ENCODE data around the gene IL17F.
"Not testable (repeated sequence)": the region's sequence is repeated elsewhere in the genome, so short reads cannot be mapped to it uniquely, and the experiment has no call there.

The IL17F gene

DNA sequence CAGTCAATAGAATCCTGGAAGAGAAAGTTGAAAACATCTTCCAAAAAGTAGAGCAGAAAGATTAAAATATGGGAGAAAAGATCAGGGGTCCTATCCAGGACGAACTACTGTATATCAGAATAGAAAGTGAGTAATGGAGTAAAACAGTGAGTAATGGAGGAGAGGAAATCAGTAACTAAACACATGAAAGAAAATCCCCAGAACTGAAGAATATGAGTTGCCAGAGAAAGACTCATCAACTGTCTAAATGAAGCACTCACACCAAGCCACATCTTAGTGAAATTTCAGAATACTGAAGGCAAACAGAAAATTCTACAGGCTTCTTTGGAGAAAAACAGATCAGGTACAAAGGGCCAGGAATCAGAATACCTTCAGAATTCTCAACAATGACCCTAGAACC is 43.3 kb downstream of the IL17F start:
- no peak for DNase-seq (ENCODE audit: low read depth)
- no peak overlapping the region for H3K4me3 ChIP-seq (ENCODE audit: low read length)
- no peak for TF ChIP-seq CTCF (IDR thresholded peaks at IDR 0.05; ENCODE audit: insufficient read depth, low read depth, low read length, missing control alignments)

DNA sequence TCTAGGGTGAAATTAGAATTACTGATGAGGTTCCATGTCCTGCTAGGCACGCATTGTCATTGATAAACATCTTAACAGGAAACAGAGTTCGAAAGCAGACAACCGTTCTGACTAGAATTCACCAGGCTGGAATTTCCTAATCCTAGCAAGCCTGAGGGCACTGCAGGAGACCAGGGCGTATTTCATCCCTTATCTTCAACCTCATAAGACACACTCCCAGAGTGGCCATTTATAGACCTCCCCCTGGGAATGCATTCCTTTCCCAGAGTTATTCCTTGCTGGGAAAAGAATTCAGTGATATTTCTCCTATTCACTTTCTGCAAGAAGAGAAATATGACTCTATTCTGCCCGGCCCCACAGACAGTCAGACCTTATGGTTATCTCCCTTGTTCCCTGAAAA is 44.2 kb downstream of the IL17F start:
- H3K4me3 ChIP-seq (ENCODE audit: low read length); DNase-seq (ENCODE audit: low read depth): not testable (repeated sequence)

- no peak for TF ChIP-seq CTCF (IDR thresholded peaks at IDR 0.05; ENCODE audit: insufficient read depth, low read depth, low read length, missing control alignments)
- no peak for DNase-seq (ENCODE audit: low read depth)
- H3K4me3 ChIP-seq (ENCODE audit: low read length) = no peak overlapping the region
Measured at GRCh38 chr6:52195886-52196285, 48.4 kb downstream of the IL17F start.

- no peak overlapping the region for H3K4me3 ChIP-seq (ENCODE audit: low read length)
- TF ChIP-seq CTCF (IDR thresholded peaks at IDR 0.05; ENCODE audit: insufficient read depth, low read depth, low read length, missing control alignments) = no peak
- DNase-seq (ENCODE audit: low read depth) = no peak
Measured at GRCh38 chr6:52191824-52192223, 52.5 kb downstream of the IL17F start.

DNA sequence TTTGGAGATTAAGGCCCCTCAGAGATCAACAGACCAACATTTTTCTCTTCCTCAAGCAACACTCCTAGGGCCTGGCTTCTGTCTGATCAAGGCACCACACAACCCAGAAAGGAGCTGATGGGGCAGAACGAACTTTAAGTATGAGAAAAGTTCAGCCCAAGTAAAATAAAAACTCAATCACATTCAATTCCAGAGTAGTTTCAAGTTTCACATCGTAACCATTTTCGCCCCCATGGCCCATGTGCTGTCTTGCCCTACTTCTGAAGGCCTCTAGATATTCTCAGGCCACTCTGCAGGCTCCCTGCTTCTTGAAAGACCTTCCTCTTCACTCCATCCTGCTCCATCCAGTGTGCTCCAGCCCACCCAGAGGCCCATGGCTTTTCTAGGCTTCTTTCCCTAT is 53.9 kb downstream of the IL17F start:
- no peak for TF ChIP-seq CTCF (IDR thresholded peaks at IDR 0.05; ENCODE audit: insufficient read depth, low read depth, low read length, missing control alignments)
- no peak for DNase-seq (ENCODE audit: low read depth)
- H3K4me3 ChIP-seq (ENCODE audit: low read length) = no peak overlapping the region

DNA sequence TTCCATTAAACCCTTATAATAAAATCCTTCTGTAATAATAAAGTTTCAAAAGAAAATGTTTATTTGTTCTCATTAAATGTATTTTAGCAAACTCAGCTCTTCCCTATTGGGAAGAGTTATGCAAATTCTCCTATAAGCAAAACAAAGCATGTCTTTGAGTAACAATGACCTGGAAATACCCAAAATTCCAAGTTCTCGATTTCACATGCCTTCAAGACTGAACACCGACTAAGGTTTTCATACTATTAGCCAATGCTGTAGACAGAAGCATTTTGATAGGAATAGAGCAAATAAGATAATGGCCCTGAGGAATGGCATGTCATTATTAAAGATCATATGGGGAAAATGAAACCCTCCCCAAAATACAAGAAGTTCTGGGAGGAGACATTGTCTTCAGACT is 54.3 kb downstream of the IL17F start:
- H3K4me3 ChIP-seq (ENCODE audit: low read length) = no peak overlapping the region
- no peak for DNase-seq (ENCODE audit: low read depth)
- no peak for TF ChIP-seq CTCF (IDR thresholded peaks at IDR 0.05; ENCODE audit: insufficient read depth, low read depth, low read length, missing control alignments)

DNA sequence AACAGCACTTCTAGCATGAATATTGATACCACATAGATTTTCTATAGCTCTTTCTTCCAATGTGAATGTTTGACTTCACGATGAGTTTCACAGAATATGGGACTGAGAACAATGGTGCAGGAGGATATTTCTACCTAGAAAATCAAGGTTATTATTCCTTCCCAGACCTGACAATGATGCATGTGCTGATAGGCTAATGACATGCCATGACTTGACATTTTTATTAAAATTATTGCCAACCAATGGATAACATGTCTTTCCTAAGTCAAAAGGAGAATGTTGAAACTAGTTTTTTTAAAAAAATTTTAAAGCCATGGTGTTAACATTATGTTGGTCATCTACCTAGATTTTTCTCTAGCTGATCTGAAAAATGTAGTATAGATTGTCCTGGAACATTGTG is 57.2 kb downstream of the IL17F start:
- no peak overlapping the region for H3K4me3 ChIP-seq (ENCODE audit: low read length)
- no peak for TF ChIP-seq CTCF (IDR thresholded peaks at IDR 0.05; ENCODE audit: insufficient read depth, low read depth, low read length, missing control alignments)
- no peak for DNase-seq (ENCODE audit: low read depth)
